Endodermal cell (in vitro differentiated cells): ENCODE measurements around the gene ZYG11B. TPM values are rescaled to one million over a fixed set of nuclear protein-coding genes. Genes with fewer than 3 reads are reported as not detected.

ENCODE experiments used
- DNase-seq: peaks from one replicate; pipeline ENCODE4 v3.0.0-alpha.2; 2017
- H3K27ac ChIP-seq: 2 replicates; pipeline ENCODE4 v1.5.1; 2013; ENCODE audit warnings: mild to moderate bottlenecking, low read depth, low read length, moderate library complexity
- H3K27me3 ChIP-seq: 2 replicates; pipeline ENCODE4 v1.6.1; 2013; ENCODE audit warnings: mild to moderate bottlenecking, low read length, moderate library complexity; ENCODE audit not compliant: insufficient read depth, control insufficient read depth, poor library complexity, severe bottlenecking
- H3K36me3 ChIP-seq: 2 replicates; pipeline ENCODE4 v1.7.0; 2013; ENCODE audit warnings: mild to moderate bottlenecking, low read length, moderate library complexity; ENCODE audit not compliant: control insufficient read depth, insufficient read depth
- H3K4me1 ChIP-seq: one replicate; pipeline ENCODE4 v1.7.0; 2013; ENCODE audit warnings: low read length; ENCODE audit not compliant: control insufficient read depth, insufficient read depth
- H3K4me3 ChIP-seq: 2 replicates; pipeline ENCODE4 v1.5.1; 2013; ENCODE audit warnings: mild to moderate bottlenecking, low read length, moderate library complexity
- H3K9ac ChIP-seq: 2 replicates; pipeline ENCODE4 v1.6.1; 2013; ENCODE audit warnings: mild to moderate bottlenecking, low read length, moderate library complexity; ENCODE audit not compliant: poor library complexity, severe bottlenecking; ENCODE audit errors: extremely low read depth
- H3K9me3 ChIP-seq: 2 replicates; pipeline ENCODE4 v1.6.1; 2013; ENCODE audit warnings: mild to moderate bottlenecking, low read length, moderate library complexity; ENCODE audit not compliant: control insufficient read depth
- H3K27ac Mint-ChIP-seq: 2 replicates; pipeline ENCODE4 v1.8.0; 2020; ENCODE audit warnings: mixed read lengths
- H3K27me3 Mint-ChIP-seq: 2 replicates; pipeline ENCODE4 v1.8.0; 2021; ENCODE audit warnings: mild to moderate bottlenecking, mixed read lengths; ENCODE audit not compliant: insufficient read depth
- H3K36me3 Mint-ChIP-seq: 2 replicates; pipeline ENCODE4 v1.8.0; 2020; ENCODE audit warnings: low read depth, mixed read lengths
- H3K4me1 Mint-ChIP-seq: 2 replicates; pipeline ENCODE4 v1.8.0; 2020; ENCODE audit warnings: mixed read lengths
- H3K4me3 Mint-ChIP-seq: 2 replicates; pipeline ENCODE4 v1.8.0; 2020; ENCODE audit warnings: mild to moderate bottlenecking, moderate library complexity, mixed read lengths
- H3K9me3 Mint-ChIP-seq: 2 replicates; pipeline ENCODE4 v1.8.0; 2020; ENCODE audit warnings: mild to moderate bottlenecking, mixed read lengths
- CTCF ChIP-seq: fragments of 200-600 bp; sonication (generic); conservative IDR thresholded peaks from 2 replicates; pipeline ENCODE4 v1.5.0; 2021; ENCODE audit warnings: antibody characterized with exemption, mild to moderate bottlenecking
- WGBS, 2 experiments: methylation state at CpG; one replicate each; pipeline versions ENCODE4 v1.1.5 to v1.1.7; 2013; ENCODE audit warnings: missing lambda C conversion rate in 2 of 2, mixed read lengths in 1 of 2; ENCODE audit not compliant: insufficient coverage in 1 of 2, insufficient read length in 1 of 2; 5-methylcytosine and 5-hydroxymethylcytosine counted together
- total RNA-seq, 2 donors: library from RNA; stranded (reverse); fragmentation: NEBNext Ultra II Directional in 1 of 2; extraction: Animal tissue kit (Norgen Biotek cat#: 25700) in 1 of 2; gene quantifications; 2 replicates in 1 of 2; 3 replicates in 1 of 2; pipeline ENCODE4 v1.2.1, GENCODE V29; 2021

Gene ZYG11B
- total RNA-seq, 2 donors from 2014 or later = 24.8 to 30.2 TPM

GRCh38 chr1:52741259-52741658 lies 15.0 kb downstream of the ZYG11B start:
- no peak for TF ChIP-seq CTCF
- Mint-ChIP-seq H3K9me3 (peaks cover 17% of the 10 kb centered on the region), H3K36me3 (peaks cover 17% of the 10 kb centered on the region), H3K4me1 (peaks cover 3% of the 10 kb centered on the region), H3K27me3 (no peaks in the 10 kb centered on the region), H3K27ac (no peak overlapping the region), H3K4me3 (no peak overlapping the region)
- Histone ChIP-seq H3K27ac (no peak overlapping the region), H3K27me3 (no peaks in the 10 kb centered on the region), H3K9ac (no peak overlapping the region), H3K36me3 (peaks cover 18% of the 10 kb centered on the region), H3K9me3 (peaks cover 11% of the 10 kb centered on the region), H3K4me3 (no peak overlapping the region), H3K4me1 (no peaks in the 10 kb centered on the region)
- no peak for DNase-seq
- 100% methylated on average over 2 of the region's 3 CpGs for WGBS, 2 experiments

GRCh38 chr1:52746189-52746588 lies 19.9 kb downstream of the ZYG11B start:
- Mint-ChIP-seq H3K4me3 (no peak overlapping the region), H3K9me3 (peaks cover 17% of the 10 kb centered on the region), H3K4me1 (peaks cover 4% of the 10 kb centered on the region), H3K27ac (no peak overlapping the region), H3K27me3 (no peaks in the 10 kb centered on the region), H3K36me3 (peaks cover 14% of the 10 kb centered on the region)
- H3K9me3 ChIP-seq = peaks cover 11% of the 10 kb centered on the region
- H3K4me1 ChIP-seq = no peaks in the 10 kb centered on the region
- H3K4me3 ChIP-seq = no peak overlapping the region
- H3K9ac ChIP-seq = no peak overlapping the region
- H3K27me3 ChIP-seq = no peaks in the 10 kb centered on the region
- no peak for TF ChIP-seq CTCF
- no peak for DNase-seq
- 79 to 90% methylated on average over 4 of the region's 4 CpGs for WGBS, 2 experiments
- no peak overlapping the region for H3K27ac ChIP-seq
- H3K36me3 ChIP-seq = peaks cover 11% of the 10 kb centered on the region

GRCh38 chr1:52747450-52747849 lies 21.2 kb downstream of the ZYG11B start:
- WGBS, 2 experiments = 93% methylated on average over 1 of the region's 1 CpG; no CpG with 5 or more reads in 1 of the 2 experiments
- DNase-seq = no peak
- Mint-ChIP-seq H3K9me3 (peaks cover 5% of the 10 kb centered on the region), H3K27me3 (no peaks in the 10 kb centered on the region), H3K27ac (no peak overlapping the region), H3K36me3 (peaks cover 3% of the 10 kb centered on the region), H3K4me3 (no peak overlapping the region), H3K4me1 (peaks cover 12% of the 10 kb centered on the region)
- Histone ChIP-seq H3K27me3 (no peaks in the 10 kb centered on the region), H3K9me3 (no peaks in the 10 kb centered on the region), H3K4me3 (no peak overlapping the region), H3K36me3 (no peaks in the 10 kb centered on the region), H3K4me1 (no peaks in the 10 kb centered on the region), H3K9ac (no peak overlapping the region), H3K27ac (no peak overlapping the region)
- no peak for TF ChIP-seq CTCF
